Motor neuron (in vitro differentiated cells): Measurements from ENCODE around the gene B3GNT7. TPM values are rescaled to one million over a fixed set of nuclear protein-coding genes. Genes with fewer than 3 reads are reported as not detected.
A peak's percentile ranks its signal among the peaks of the same experiment; 100 is the strongest.

Source experiments
- ATAC-seq, 8 experiments: fragments of 200-7000 bp; cut with Tn5 transposase; replicated peaks in 6 of 8; 2 replicates each; pipeline ENCODE4 v1.8.0; 2021; ENCODE audit warnings: mild to moderate bottlenecking in 8 of 8, moderate library complexity in 8 of 8
- H3K27ac ChIP-seq, 2 donors: fragments of 250-450 bp; sonication (Bioruptor Pico); 2 replicates each; pipeline ENCODE4 v1.9.0; 2021; ENCODE audit warnings: antibody characterized with exemption in 2 of 2, mild to moderate bottlenecking in 2 of 2, moderate library complexity in 1 of 2
- H3K4me1 ChIP-seq, 2 donors: fragments of 250-450 bp; sonication (Bioruptor Pico); replicated peaks in 1 of 2; 2 replicates each; pipeline ENCODE4 v1.6.1; 2021; ENCODE audit warnings: antibody characterized with exemption in 2 of 2, mild to moderate bottlenecking in 2 of 2, moderate library complexity in 1 of 2
- H3K4me3 ChIP-seq, 5 donors: fragments of 250-450 bp; sonication (Bioruptor Pico); 2 replicates each; pipeline ENCODE4 v1.9.0; 2021; ENCODE audit warnings: antibody characterized with exemption in 5 of 5, mild to moderate bottlenecking in 5 of 5, moderate library complexity in 4 of 5
- WGBS, 10 experiments: fragments of 450-650 bp; shearing (Covaris generic); methylation state at CpG; one replicate each; pipeline ENCODE4 v1.0.0; 2022; 5-methylcytosine and 5-hydroxymethylcytosine counted together
- in situ Hi-C, 9 experiments: fragments of 400-800 bp; cut with MboI; loops; one replicate each; pipeline ENCODE4 v1.15.0; 2021; ENCODE audit warnings: low sequenced_read_pairs in 9 of 9, low pct_unique_long_range_greater_than_20kb in 2 of 9; ENCODE audit not compliant: unreplicated experiment in 9 of 9
- total RNA-seq, 8 experiments: library from RNA; unstranded; fragments of 300-600 nt; gene quantifications; 2 replicates each; pipeline versions ENCODE4 v1.2.3 to v1.2.4, GENCODE V29; 2022

B3GNT7 gene
- total RNA-seq, 8 experiments from 2014 or later, result 0.31 to 1.2 (median 0.59) TPM

GRCh38 chr2:231359441-231359840, 36.1 kb upstream of the B3GNT7 start:
- Histone ChIP-seq H3K4me3 (no peak overlapping the region), H3K4me1 (peaks cover 0 to 2% of the 10 kb centered on the region in 2 donors), H3K27ac (no peak overlapping the region)
- in situ Hi-C loops, result no loop called here
- no peak for ATAC-seq
- 60 to 100% (median 86%) methylated on average over 1 to 9 of the region's 10 CpGs; no CpG with 5 or more reads in 3 of the 10 experiments for WGBS, 10 experiments

- Histone ChIP-seq H3K4me1 (peaks cover 4 to 5% of the 10 kb centered on the region in 2 donors), H3K4me3 (no peak overlapping the region), H3K27ac (no peak overlapping the region)
- WGBS, 10 experiments, result 53 to 100% (median 86%) methylated on average over 1 to 4 of the region's 11 CpGs; no CpG with 5 or more reads in 5 of the 10 experiments
- peak in 2 of 8 experiments; percentile 46 to 58 for ATAC-seq
- in situ Hi-C loops, result no loop called here
These were observed 35.6 kb upstream of the B3GNT7 start for GRCh38 chr2:231359948-231360347.

DNA sequence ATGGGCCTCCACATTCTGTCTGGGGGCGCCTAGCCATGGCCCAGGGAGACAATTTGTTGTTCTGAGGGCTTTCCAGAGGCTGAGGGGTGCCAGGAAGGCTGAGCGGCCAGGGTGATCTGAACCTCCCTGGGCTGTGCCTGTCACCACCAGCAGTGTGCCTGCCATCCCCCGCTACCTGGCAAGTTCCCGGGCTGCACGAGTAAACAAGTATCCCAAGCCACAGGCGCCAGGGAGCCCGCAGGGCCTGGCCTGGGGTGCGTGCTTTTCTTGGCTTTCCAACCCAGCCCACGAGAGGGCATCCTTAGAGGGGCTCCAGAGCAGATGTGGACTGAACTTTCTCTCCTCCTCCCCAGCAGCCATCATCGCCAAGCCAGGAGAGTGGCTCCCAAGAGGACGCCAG, 35.1 kb upstream of the B3GNT7 start:
- 93 to 100% methylated on average over 1 to 6 of the region's 11 CpGs; no CpG with 5 or more reads in 8 of the 10 experiments for WGBS, 10 experiments
- Histone ChIP-seq H3K27ac (no peak overlapping the region), H3K4me1 (peaks cover 8 to 10% of the 10 kb centered on the region in 2 donors), H3K4me3 (no peak overlapping the region)
- in situ Hi-C loops, result no loop called here
- no peak for ATAC-seq

GRCh38 chr2:231360881-231361371, 34.6 kb upstream of the B3GNT7 start:
- no peak overlapping the region for H3K4me3 ChIP-seq
- in situ Hi-C loops, result no loop called here
- no peak overlapping the region for H3K27ac ChIP-seq
- WGBS, 10 experiments, result 80 to 100% (median 94%) methylated on average over 2 to 10 of the region's 13 CpGs; no CpG with 5 or more reads in 4 of the 10 experiments
- ATAC-seq, result no peak
- H3K4me1 ChIP-seq, result peaks cover 12 to 13% of the 10 kb centered on the region in 2 donors

- peaks cover 12 to 13% of the 10 kb centered on the region in 2 donors for H3K4me1 ChIP-seq
- no peak overlapping the region for H3K4me3 ChIP-seq
- no peak overlapping the region for H3K27ac ChIP-seq
- ATAC-seq, result no peak
- WGBS, 10 experiments, result 40 to 100% (median 79%) methylated on average over 2 to 7 of the region's 12 CpGs; no CpG with 5 or more reads in 2 of the 10 experiments
- in situ Hi-C loops, result no loop called here
These were observed 33.6 kb upstream of the B3GNT7 start for GRCh38 chr2:231361701-231362554.

GRCh38 chr2:231362555-231363184, 32.8 kb upstream of the B3GNT7 start:
- Histone ChIP-seq H3K4me3 (no peak overlapping the region), H3K4me1 (peaks cover 12 to 13% of the 10 kb centered on the region in 2 donors), H3K27ac (no peak overlapping the region)
- 80 to 94% (median 92%) methylated on average over 1 to 6 of the region's 9 CpGs; no CpG with 5 or more reads in 5 of the 10 experiments for WGBS, 10 experiments
- ATAC-seq, result no peak
- in situ Hi-C loops, result no loop called here

DNA sequence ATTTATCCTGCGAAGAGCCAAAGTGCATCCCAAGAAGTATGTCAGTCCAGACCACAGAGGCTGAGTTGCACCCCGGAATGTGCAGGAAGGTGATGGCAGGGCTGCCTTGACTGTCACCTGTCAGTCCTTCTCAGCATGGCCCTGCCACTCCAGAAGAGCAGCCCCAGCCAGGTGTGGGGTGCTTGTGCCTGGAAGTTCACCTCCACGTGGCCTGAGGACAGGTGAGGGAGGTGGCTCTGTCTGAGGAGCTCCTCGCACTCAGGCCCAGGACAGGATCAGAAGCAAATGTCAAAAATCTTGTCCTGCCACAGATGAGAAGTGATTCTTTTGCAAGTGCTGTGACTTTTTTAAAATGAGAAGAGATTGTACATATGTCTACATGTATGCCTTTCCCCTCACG, 31.4 kb upstream of the B3GNT7 start:
- no peak for ATAC-seq
- Histone ChIP-seq H3K4me1 (peaks cover 12 to 13% of the 10 kb centered on the region in 2 donors), H3K27ac (no peak overlapping the region), H3K4me3 (no peak overlapping the region)
- in situ Hi-C loops, result no loop called here
- 82 to 100% (median 98%) methylated on average over 1 to 4 of the region's 5 CpGs; no CpG with 5 or more reads in 2 of the 10 experiments for WGBS, 10 experiments

DNA sequence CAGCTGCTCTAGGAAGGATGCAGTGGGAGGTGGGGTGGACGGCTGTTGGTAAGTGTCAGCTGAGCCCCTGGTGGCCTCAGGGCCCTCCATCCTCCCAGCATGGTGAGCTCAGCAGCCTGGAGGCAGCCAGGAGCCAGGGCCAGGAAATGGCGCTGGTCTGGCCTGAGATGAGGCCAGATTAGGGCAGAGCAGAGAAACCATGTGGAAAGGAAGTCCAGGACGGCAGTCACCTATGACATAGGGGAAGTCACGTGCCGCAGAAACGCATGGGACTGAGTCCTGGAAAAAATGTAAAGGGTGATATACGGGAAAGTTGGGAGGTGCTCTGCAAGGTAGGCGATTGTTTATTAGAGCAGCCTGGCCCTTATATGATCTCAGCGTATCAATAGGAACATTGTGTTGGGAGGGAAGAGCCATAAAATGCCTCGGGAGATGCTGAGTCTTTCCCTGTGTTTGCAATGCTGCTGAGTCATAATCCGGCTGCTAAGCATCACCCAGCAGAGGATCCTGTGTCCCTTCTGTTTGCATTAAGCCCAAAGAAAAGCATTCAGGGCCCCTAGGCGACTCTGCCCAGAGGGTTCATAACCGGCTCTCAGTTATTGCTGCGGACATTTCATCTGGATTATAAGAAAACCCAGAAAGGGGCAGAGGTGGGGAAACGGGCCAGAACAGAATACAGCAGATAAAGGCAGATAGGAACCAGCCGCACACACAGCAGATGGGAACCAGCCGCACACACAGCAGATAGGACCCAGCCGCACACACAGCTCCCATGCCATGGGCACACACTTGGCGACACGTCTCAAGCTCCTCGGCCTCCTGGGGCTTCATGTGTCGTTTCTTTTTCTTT, 30.3 kb upstream of the B3GNT7 start:
- 0 to 83% (median 56%) methylated on average over 1 to 17 of the region's 22 CpGs; no CpG with 5 or more reads in 2 of the 10 experiments for WGBS, 10 experiments
- ATAC-seq, result peak; percentile 90 to 97 (median 94)
- Histone ChIP-seq H3K4me1 (peaks cover 14 to 17% of the 10 kb centered on the region in 2 donors), H3K27ac (peak overlapping the region; percentile 22 to 26), H3K4me3 (no peak overlapping the region)
- in situ Hi-C loops, result no loop called here

GRCh38 chr2:231367178-231367577, 28.3 kb upstream of the B3GNT7 start:
- Histone ChIP-seq H3K4me1 (peaks cover 22 to 23% of the 10 kb centered on the region in 2 donors), H3K27ac (no peak overlapping the region), H3K4me3 (no peak overlapping the region)
- WGBS, 10 experiments, result 80 to 100% (median 94%) methylated on average over 1 to 5 of the region's 8 CpGs; no CpG with 5 or more reads in 5 of the 10 experiments
- in situ Hi-C loops, result no loop called here
- no peak for ATAC-seq

DNA sequence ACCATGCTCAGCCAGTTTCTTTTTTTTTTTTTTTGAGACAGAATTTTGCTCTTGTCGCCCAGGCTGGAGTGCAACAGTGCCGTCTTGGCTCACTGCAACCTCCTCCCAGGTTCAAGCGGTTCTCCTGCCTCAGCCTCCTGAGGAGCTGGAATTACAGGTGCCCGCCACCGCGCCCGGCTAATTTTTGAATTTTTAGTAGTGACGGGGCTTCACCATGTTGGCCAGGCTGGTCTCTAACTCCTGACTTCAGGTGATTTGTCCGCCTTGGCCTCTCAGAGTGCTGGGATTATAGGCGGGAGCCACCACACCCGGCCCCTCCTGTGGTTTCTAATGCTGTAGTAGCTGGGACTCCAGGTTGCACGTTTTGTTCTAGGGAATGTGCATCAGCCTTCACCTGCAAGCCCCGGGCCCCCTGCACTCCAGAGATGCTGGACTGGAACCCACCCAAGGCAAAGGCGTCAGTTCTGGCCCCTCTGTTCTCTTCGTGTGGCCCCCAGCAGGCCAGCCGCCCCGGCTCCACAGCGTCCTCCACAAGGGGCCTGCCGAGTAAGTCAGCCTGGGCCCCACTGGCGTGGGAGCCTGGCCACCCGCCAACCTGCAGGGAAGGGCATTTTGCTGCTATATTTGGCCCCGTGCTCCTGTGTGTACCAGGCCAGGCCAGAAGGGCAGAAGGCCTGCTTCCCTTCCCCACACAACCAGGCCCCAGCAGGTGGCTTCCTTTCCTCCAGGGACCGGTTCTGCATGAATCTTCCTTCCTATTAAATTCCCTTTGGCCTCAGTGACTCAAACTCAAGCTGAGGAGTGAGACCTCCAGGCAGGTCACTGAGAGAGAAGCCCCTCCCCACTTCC, 25.7 kb upstream of the B3GNT7 start:
- in situ Hi-C loops, result no loop called here
- 67 to 100% (median 98%) methylated on average over 1 to 8 of the region's 23 CpGs; no CpG with 5 or more reads in 5 of the 10 experiments for WGBS, 10 experiments
- ATAC-seq, result no peak
- H3K4me3 ChIP-seq, result no peak overlapping the region
- H3K27ac ChIP-seq, result no peak overlapping the region
- peaks cover 19 to 21% of the 10 kb centered on the region in 2 donors for H3K4me1 ChIP-seq

DNA sequence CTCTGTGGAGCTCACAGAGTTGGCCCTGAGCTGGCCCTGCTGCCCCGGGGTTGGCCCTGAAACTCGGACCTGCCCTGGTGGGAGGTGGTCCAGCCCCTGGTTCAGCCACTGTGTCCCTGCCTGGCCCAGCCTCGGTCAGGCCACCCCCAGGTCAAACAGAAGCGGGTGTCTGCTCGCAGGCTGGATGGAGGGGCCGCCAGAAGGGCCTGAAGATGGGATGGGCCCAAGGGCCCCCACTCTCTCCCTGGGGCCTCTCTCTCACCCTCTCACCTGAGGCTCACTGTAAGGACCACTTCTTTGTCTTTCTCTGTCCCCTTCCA, 25.1 kb upstream of the B3GNT7 start:
- ATAC-seq, result peak in 1 of 8 experiments; percentile 13

More for the DNA sequence above, 25.1 kb upstream of the B3GNT7 start:
- Histone ChIP-seq H3K4me3 (no peak overlapping the region), H3K27ac (no peak overlapping the region), H3K4me1 (peaks cover 13 to 15% of the 10 kb centered on the region in 2 donors)
- in situ Hi-C loops, result no loop called here
- WGBS, 10 experiments, result 17 to 80% (median 60%) methylated on average over 1 to 4 of the region's 6 CpGs; no CpG with 5 or more reads in 6 of the 10 experiments
